ENCODE results near the gene PSEN1.

DNA sequence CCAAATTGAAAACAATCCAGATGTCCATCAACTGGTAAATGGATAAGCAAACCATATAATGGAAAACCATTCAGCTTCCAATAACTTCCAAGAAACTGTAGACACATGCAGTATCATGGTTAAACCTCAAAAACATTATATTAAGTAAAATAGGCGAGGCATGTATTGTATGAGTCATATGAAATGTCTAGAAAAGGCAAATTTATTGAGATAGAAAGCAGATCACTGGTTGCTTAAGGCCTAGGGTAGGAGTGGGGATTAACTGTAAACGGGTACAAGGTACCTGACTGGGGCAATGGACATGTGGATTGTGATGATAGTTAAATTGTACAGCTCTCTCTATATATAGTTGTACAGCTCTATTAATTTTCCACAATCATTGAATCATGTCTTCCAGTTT lies 79.7 kb downstream of the PSEN1 start:
- TF ChIP-seq, protein P1, sequence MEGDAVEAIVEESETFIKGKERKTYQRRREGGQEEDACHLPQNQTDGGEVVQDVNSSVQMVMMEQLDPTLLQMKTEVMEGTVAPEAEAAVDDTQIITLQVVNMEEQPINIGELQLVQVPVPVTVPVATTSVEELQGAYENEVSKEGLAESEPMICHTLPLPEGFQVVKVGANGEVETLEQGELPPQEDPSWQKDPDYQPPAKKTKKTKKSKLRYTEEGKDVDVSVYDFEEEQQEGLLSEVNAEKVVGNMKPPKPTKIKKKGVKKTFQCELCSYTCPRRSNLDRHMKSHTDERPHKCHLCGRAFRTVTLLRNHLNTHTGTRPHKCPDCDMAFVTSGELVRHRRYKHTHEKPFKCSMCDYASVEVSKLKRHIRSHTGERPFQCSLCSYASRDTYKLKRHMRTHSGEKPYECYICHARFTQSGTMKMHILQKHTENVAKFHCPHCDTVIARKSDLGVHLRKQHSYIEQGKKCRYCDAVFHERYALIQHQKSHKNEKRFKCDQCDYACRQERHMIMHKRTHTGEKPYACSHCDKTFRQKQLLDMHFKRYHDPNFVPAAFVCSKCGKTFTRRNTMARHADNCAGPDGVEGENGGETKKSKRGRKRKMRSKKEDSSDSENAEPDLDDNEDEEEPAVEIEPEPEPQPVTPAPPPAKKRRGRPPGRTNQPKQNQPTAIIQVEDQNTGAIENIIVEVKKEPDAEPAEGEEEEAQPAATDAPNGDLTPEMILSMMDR (IDR thresholded peaks at IDR 0.05) = no peak
- no peak for TF ChIP-seq POLR2A (IDR thresholded peaks at IDR 0.05)
